Testis (tissue), 2 donors: ENCODE measurements around the gene SPANXA2.
"Not testable (repeated sequence)": the region's sequence is repeated elsewhere in the genome, so short reads cannot be mapped to it uniquely, and the experiment has no call there.

ENCODE experiments used
- POLR2A ChIP-seq: fragments of 450-650 bp; IDR thresholded peaks from one replicate; pipeline ENCODE4 v1.6.1; 2017; ENCODE audit warnings: antibody characterized with exemption, mild to moderate bottlenecking, moderate library complexity
- TF ChIP-seq, protein P1 (sequence below), 3 experiments: fragments of 450-650 bp in 2 of 3; fragments of 200-600 bp in 1 of 3; sonication (generic) in 1 of 3; IDR thresholded peaks; one replicate each; pipeline ENCODE4 v1.5.1; 2016 to 2019; ENCODE audit warnings: antibody characterized with exemption in 3 of 3, mild to moderate bottlenecking in 2 of 3, moderate library complexity in 1 of 3

DNA sequence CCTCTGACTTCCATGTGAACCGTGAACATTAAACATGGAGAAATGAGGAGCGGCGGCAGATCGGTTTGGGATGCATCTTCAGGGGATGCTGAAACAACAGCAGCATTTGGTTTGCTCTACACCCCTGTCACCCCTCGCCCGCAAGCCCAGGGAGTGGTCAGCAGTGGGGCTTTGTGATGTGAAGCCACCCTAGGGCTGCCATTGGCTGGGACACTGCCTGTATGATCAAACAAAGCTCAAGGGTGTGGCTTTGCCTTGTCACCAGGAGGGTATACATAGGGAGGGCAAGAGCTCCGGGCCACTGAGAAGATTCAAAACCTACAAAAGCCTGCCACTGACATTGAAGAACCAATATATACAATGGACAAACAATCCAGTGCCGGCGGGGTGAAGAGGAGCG, at the start of gene SPANXA2:
- TF ChIP-seq, protein P1, sequence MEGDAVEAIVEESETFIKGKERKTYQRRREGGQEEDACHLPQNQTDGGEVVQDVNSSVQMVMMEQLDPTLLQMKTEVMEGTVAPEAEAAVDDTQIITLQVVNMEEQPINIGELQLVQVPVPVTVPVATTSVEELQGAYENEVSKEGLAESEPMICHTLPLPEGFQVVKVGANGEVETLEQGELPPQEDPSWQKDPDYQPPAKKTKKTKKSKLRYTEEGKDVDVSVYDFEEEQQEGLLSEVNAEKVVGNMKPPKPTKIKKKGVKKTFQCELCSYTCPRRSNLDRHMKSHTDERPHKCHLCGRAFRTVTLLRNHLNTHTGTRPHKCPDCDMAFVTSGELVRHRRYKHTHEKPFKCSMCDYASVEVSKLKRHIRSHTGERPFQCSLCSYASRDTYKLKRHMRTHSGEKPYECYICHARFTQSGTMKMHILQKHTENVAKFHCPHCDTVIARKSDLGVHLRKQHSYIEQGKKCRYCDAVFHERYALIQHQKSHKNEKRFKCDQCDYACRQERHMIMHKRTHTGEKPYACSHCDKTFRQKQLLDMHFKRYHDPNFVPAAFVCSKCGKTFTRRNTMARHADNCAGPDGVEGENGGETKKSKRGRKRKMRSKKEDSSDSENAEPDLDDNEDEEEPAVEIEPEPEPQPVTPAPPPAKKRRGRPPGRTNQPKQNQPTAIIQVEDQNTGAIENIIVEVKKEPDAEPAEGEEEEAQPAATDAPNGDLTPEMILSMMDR (IDR thresholded peaks at IDR 0.05), result not testable (repeated sequence)
- not testable (repeated sequence) for TF ChIP-seq POLR2A
